ENCODE data around the gene SCN1A.

GRCh38 chr2:166092889-166093288, 34.9 kb downstream of the SCN1A start:
- TF ChIP-seq CTCF (conservative IDR thresholded peaks at IDR 0.05; ENCODE audit: low read length) (no peak), EZH2phosphoT487 (IDR thresholded peaks at IDR 0.05; ENCODE audit: borderline replicate concordance) (no peak)

Measured in Loucy (cell line).